OCI-LY7 (cell line): Measurements from ENCODE around the gene FIGN. TPM values are rescaled to one million over a fixed set of nuclear protein-coding genes. Genes with fewer than 3 reads are reported as not detected.

ENCODE experiments used
- BruUV-seq: library from RNA; stranded (reverse); fragments of 400-500 nt; replicated peaks from 2 replicates; lab custom pipeline; 2021; lab: Mats Ljungman, UMichigan
- CTCF ChIA-PET: fragments of 300-600 bp; sonication (Branson Sonifier 250); formaldehyde crosslinking; loops from one replicate; lab custom pipeline; 2022; ENCODE audit warnings: antibody characterized with exemption; ENCODE audit not compliant: unreplicated experiment; lab: Charles Lee
- POLR2A ChIA-PET: fragments of 300-600 bp; sonication (Branson Sonifier 250); formaldehyde crosslinking; loops from one replicate; lab custom pipeline; 2022; ENCODE audit warnings: antibody characterized with exemption; lab: Charles Lee
- DNase-seq: peaks from one replicate; pipeline ENCODE4 v3.0.0-alpha.2; 2015; ENCODE audit warnings: low spot score
- H2AFZ ChIP-seq: fragments of 200-600 bp; sonication (generic), shearing (Covaris generic); 2 replicates; pipeline ENCODE4 v1.6.1; 2014; ENCODE audit warnings: mild to moderate bottlenecking, antibody characterized with exemption, low read length, moderate library complexity
- H3K27ac ChIP-seq: fragments of 200-600 bp; sonication (generic); 2 replicates; pipeline ENCODE4 v1.5.1; 2014; ENCODE audit warnings: mixed run types, low read depth, mild to moderate bottlenecking, moderate library complexity, low read length, inconsistent platforms; ENCODE audit not compliant: poor library complexity, severe bottlenecking
- H3K36me3 ChIP-seq: fragments of 200-600 bp; sonication (generic); 2 replicates; pipeline ENCODE4 v1.6.1; 2014; ENCODE audit warnings: mild to moderate bottlenecking, antibody characterized with exemption, low read length, moderate library complexity, mixed read lengths; ENCODE audit not compliant: insufficient read depth
- H3K4me1 ChIP-seq: fragments of 200-600 bp; sonication (generic); 2 replicates; pipeline ENCODE4 v1.5.1; 2014; ENCODE audit warnings: mild to moderate bottlenecking, low read length; ENCODE audit not compliant: insufficient read depth, poor library complexity, severe bottlenecking
- H3K4me2 ChIP-seq: fragments of 200-600 bp; sonication (generic); 2 replicates; pipeline ENCODE4 v1.6.1; 2014; ENCODE audit warnings: mild to moderate bottlenecking, low read length
- H3K4me3 ChIP-seq: fragments of 200-600 bp; sonication (generic); 2 replicates; pipeline ENCODE4 v1.5.1; 2014; ENCODE audit warnings: mild to moderate bottlenecking, low read depth, low read length; ENCODE audit not compliant: poor library complexity, severe bottlenecking
- H3K79me2 ChIP-seq: fragments of 200-600 bp; sonication (generic); 2 replicates; pipeline ENCODE4 v1.6.1; 2016; ENCODE audit warnings: low read depth, mild to moderate bottlenecking, low read length, moderate library complexity, mixed read lengths; ENCODE audit not compliant: insufficient read depth
- H3K9me2 ChIP-seq: fragments of 200-600 bp; sonication (generic); 2 replicates; pipeline ENCODE4 v1.6.1; 2016; ENCODE audit warnings: mild to moderate bottlenecking, low read length, mixed read lengths; ENCODE audit not compliant: insufficient read depth
- H3K9me3 ChIP-seq: fragments of 200-600 bp; sonication (generic); 2 replicates; pipeline ENCODE4 v1.6.1; 2014; ENCODE audit warnings: mild to moderate bottlenecking, mixed run types, low read length, mixed read lengths
- H4K20me1 ChIP-seq: fragments of 200-600 bp; sonication (generic); 2 replicates; pipeline ENCODE4 v1.6.1; 2014; ENCODE audit warnings: mild to moderate bottlenecking, antibody characterized with exemption, low read length, moderate library complexity, mixed read lengths; ENCODE audit not compliant: insufficient read depth
- CTCF ChIP-seq: fragments of 200-600 bp; sonication (generic); conservative IDR thresholded peaks from 2 replicates; pipeline ENCODE4 v1.5.1; 2014; ENCODE audit warnings: mild to moderate bottlenecking, antibody characterized with exemption, low read length, moderate library complexity, mixed read lengths
- EZH2phosphoT487 ChIP-seq: fragments of 200-600 bp; sonication (generic); IDR thresholded peaks from 2 replicates; pipeline ENCODE4 v1.6.1; 2018; ENCODE audit warnings: low read depth, borderline replicate concordance, mild to moderate bottlenecking, mixed run types, antibody characterized with exemption, low read length, moderate library complexity, mixed read lengths
- intact Hi-C: fragments of 100-400 bp; cut with micrococcal nuclease; formaldehyde crosslinking; loops from one replicate; pipeline ENCODE4 v1.10.0; 2022; ENCODE audit not compliant: unreplicated experiment
- total RNA-seq, 2 experiments: library from RNA; depleted of rRNA in 1 of 2; stranded (reverse); fragments of >200 nt in 1 of 2; shearing (Covaris generic) in 1 of 2; gene quantifications; 2 replicates each; pipeline ENCODE4 v1.2.3, GENCODE V29; 2014 to 2022

Gene FIGN
- total RNA-seq, 2 experiments from 2014 or later, result not detected

DNA sequence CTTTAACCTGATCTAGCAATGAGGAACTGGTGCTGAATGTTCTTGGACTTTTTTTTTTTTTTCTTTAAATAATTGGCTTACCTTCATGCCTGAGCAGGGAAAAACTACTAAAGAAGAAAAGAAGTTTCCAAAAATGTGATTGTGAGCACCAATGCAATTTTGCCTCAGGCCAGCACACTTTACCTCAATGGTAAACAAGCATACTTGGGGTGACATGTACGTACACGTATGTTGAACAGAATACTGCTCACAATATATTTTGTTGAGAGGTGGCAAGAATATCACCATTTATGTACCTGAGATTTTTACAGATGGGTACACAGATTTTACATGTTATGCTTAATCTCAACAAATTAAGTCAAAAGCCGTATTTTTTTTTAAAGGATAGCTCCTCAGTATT, 144.3 kb downstream of the FIGN start:
- TF ChIP-seq CTCF (no peak), EZH2phosphoT487 (no peak)
- H3K4me3 ChIP-seq, result no peak overlapping the region
- H3K4me2 ChIP-seq, result no peak overlapping the region
- DNase-seq, result no peak
- no peak overlapping the region for H3K27ac ChIP-seq
- H2AFZ ChIP-seq, result no peak overlapping the region
- no peaks in the 10 kb centered on the region for H3K36me3 ChIP-seq
- no TSS peak for BruUV-seq
- intact Hi-C loops, result no loop called here
- ChIA-PET CTCF (no interaction called here), POLR2A (interaction anchor here (0.6 kb wide), 2 partner anchors 39 to 135 kb away, joined by 3 read pairs; no protein-coding TSS in a partner anchor)
- no peaks in the 10 kb centered on the region for H3K9me2 ChIP-seq
- no peaks in the 10 kb centered on the region for H3K4me1 ChIP-seq
- no peaks in the 10 kb centered on the region for H4K20me1 ChIP-seq
- no peaks in the 10 kb centered on the region for H3K9me3 ChIP-seq
- H3K79me2 ChIP-seq, result no peaks in the 10 kb centered on the region

DNA sequence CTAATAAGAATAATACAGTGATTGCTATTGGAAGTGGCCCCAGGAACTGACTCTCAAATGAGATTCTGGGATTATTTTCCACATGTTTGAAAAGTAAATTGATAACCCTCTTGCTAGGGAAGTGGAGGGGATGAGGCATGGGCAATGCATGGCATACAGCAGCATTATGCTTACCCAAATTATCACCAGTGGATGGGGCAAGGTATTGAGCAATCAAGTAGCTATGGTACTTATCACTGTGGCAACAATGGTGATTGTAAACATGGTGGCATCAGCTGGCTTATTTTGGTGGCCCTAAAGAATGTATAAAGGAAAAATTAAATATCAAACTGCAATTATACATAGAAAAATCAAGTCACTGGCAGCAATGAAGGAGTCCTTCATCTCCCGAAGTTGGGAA, 155.1 kb downstream of the FIGN start:
- H3K4me3 ChIP-seq, result no peak overlapping the region
- H3K4me1 ChIP-seq, result no peaks in the 10 kb centered on the region
- POLR2A ChIA-PET, result no interaction called here
- H3K36me3 ChIP-seq, result no peaks in the 10 kb centered on the region
- CTCF ChIA-PET, result no interaction called here
- no TSS peak for BruUV-seq
- no peaks in the 10 kb centered on the region for H3K79me2 ChIP-seq
- H3K27ac ChIP-seq, result no peak overlapping the region
- H3K4me2 ChIP-seq, result no peak overlapping the region
- intact Hi-C loops, result no loop called here
- H3K9me2 ChIP-seq, result no peaks in the 10 kb centered on the region
- H3K9me3 ChIP-seq, result no peaks in the 10 kb centered on the region
- no peak for DNase-seq
- H4K20me1 ChIP-seq, result no peaks in the 10 kb centered on the region
- no peak overlapping the region for H2AFZ ChIP-seq
- TF ChIP-seq CTCF (no peak), EZH2phosphoT487 (no peak)

DNA sequence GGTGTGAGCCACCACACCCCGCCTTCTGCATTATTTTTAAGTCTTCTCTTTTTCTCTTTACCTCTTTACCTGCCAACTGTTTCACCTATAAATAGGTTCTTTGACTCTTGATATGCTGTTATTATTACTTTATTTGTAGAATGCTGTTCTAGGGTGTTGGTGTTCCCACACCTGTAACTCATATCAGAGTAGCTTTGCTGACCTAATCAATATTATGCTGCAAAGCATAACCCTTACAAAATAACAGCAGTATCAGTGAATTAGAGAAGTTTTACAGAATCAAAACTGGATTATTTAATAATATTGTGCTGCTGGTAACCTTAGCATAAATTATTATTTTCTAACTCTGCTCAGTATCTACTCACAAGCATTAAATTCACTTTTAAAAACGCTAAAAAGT, 161.5 kb downstream of the FIGN start:
- Histone ChIP-seq H4K20me1 (no peaks in the 10 kb centered on the region), H3K27ac (no peak overlapping the region), H3K79me2 (no peaks in the 10 kb centered on the region), H3K4me3 (no peak overlapping the region), H3K36me3 (no peaks in the 10 kb centered on the region), H2AFZ (no peak overlapping the region), H3K9me3 (no peaks in the 10 kb centered on the region), H3K9me2 (no peaks in the 10 kb centered on the region), H3K4me1 (no peaks in the 10 kb centered on the region), H3K4me2 (no peak overlapping the region)
- no TSS peak for BruUV-seq
- ChIA-PET CTCF (no interaction called here), POLR2A (interaction anchor here (0.6 kb wide), 1 partner anchor 434 kb away, joined by 3 read pairs; no protein-coding TSS in a partner anchor)
- DNase-seq, result no peak
- intact Hi-C loops, result no loop called here
- no peak for TF ChIP-seq EZH2phosphoT487
- no peak for TF ChIP-seq CTCF
